Endothelial cell of umbilical vein (primary cell): ENCODE measurements around the gene GNG8. TPM values are rescaled to one million over a fixed set of nuclear protein-coding genes. Genes with fewer than 3 reads are reported as not detected.

Source experiments
- BruUV-seq: library from RNA; stranded (reverse); fragments of 400-500 nt; replicated peaks from 2 replicates; lab custom pipeline; 2021; lab: Mats Ljungman, UMichigan
- CTCF ChIA-PET: fragments of 300-600, 350-600 bp; sonication (Branson Sonifier 250); formaldehyde crosslinking; loops from one replicate; lab custom pipeline; 2021; ENCODE audit warnings: antibody characterized with exemption, inconsistent platforms; lab: Charles Lee
- POLR2A ChIA-PET: fragments of 300-600, 350-600 bp; sonication (Branson Sonifier 250); formaldehyde crosslinking; loops from one replicate; lab custom pipeline; 2021; ENCODE audit warnings: antibody characterized with exemption, inconsistent platforms; lab: Charles Lee
- DNase-seq: peaks from one replicate; pipeline ENCODE4 v3.0.0-alpha.2; 2011; ENCODE audit warnings: low read depth, low spot score
- FAIRE-seq: peaks from 2 replicates; lab custom pipeline; 2011; peaks lifted over from hg19 to GRCh38; lab: Jason Lieb, UNC
- H2AFZ ChIP-seq: 2 replicates; pipeline ENCODE4 v1.6.0; 2012; ENCODE audit warnings: low read depth, low read length, control low read depth, inconsistent platforms
- H3K27ac ChIP-seq: 2 replicates; pipeline ENCODE4 v1.5.1; 2011; ENCODE audit warnings: low read depth, mild to moderate bottlenecking, control low read depth, low read length, moderate library complexity; ENCODE audit not compliant: insufficient read depth
- H3K27me3 ChIP-seq, 2 experiments: 2 replicates each; pipeline versions ENCODE4 v1.6.0 to v1.6.1; 2011; ENCODE audit warnings: low read length in 2 of 2, mixed read lengths in 1 of 2; ENCODE audit not compliant: control insufficient read depth in 2 of 2, insufficient read depth in 2 of 2
- H3K36me3 ChIP-seq, 2 experiments: 2 replicates in 1 of 2; 3 replicates in 1 of 2; pipeline ENCODE4 v1.5.1; 2011; ENCODE audit warnings: low read length in 2 of 2, mild to moderate bottlenecking in 1 of 2, moderate library complexity in 1 of 2; ENCODE audit not compliant: control insufficient read depth in 2 of 2, insufficient read depth in 2 of 2; ENCODE audit errors: extremely low read depth in 1 of 2
- H3K4me1 ChIP-seq: 3 replicates; pipeline ENCODE4 v1.5.1; 2011; ENCODE audit warnings: mild to moderate bottlenecking, low read length; ENCODE audit not compliant: control insufficient read depth, insufficient read depth; ENCODE audit errors: extremely low read depth
- H3K4me2 ChIP-seq: 2 replicates; pipeline ENCODE4 v1.6.1; 2011; ENCODE audit warnings: low read length, control low read depth, mixed read lengths; ENCODE audit not compliant: insufficient read depth
- H3K4me3 ChIP-seq, 3 experiments: fragments of 200-600 bp in 1 of 3; sonication (generic), shearing (Covaris generic) in 1 of 3; replicated peaks in 1 of 3; 2 replicates each; pipeline ENCODE4 v1.5.1; 2011 to 2016; ENCODE audit warnings: control low read depth in 3 of 3, low read length in 3 of 3, mild to moderate bottlenecking in 2 of 3, inconsistent platforms in 1 of 3, low read depth in 1 of 3, moderate library complexity in 1 of 3; ENCODE audit not compliant: insufficient read depth in 1 of 3
- H3K79me2 ChIP-seq: 2 replicates; pipeline ENCODE4 v1.6.0; 2012; ENCODE audit warnings: low read length, inconsistent platforms; ENCODE audit not compliant: control insufficient read depth, insufficient read depth
- H3K9ac ChIP-seq: replicated peaks from 2 replicates; pipeline ENCODE3; 2011; ENCODE audit warnings: low read length, control low read depth; ENCODE audit not compliant: insufficient read depth; ENCODE audit errors: extremely low read depth
- H3K9me1 ChIP-seq: replicated peaks from 3 replicates; pipeline ENCODE4 v1.6.0; 2011; ENCODE audit warnings: mild to moderate bottlenecking, low read length; ENCODE audit not compliant: control insufficient read depth, insufficient read depth; ENCODE audit errors: extremely low read depth
- H3K9me3 ChIP-seq: replicated peaks from 2 replicates; pipeline ENCODE4 v1.5.1; 2012; ENCODE audit warnings: low read length, inconsistent platforms; ENCODE audit not compliant: control insufficient read depth, insufficient read depth
- H4K20me1 ChIP-seq: replicated peaks from 2 replicates; pipeline ENCODE3; 2011; ENCODE audit warnings: mild to moderate bottlenecking, low read length; ENCODE audit not compliant: control insufficient read depth, insufficient read depth; ENCODE audit errors: extremely low read depth
- CTCF ChIP-seq, 2 donors: IDR thresholded peaks; 1 replicate in 1 of 2; 2 replicates in 1 of 2; pipeline ENCODE4 v1.5.1; 2011; ENCODE audit warnings: low read length in 2 of 2, mild to moderate bottlenecking in 2 of 2, moderate library complexity in 2 of 2, control low read depth in 1 of 2, inconsistent platforms in 1 of 2, low read depth in 1 of 2; ENCODE audit not compliant: insufficient read depth in 1 of 2; ENCODE audit errors: extremely low read depth in 1 of 2
- EZH2 ChIP-seq: IDR thresholded peaks from 2 replicates; pipeline ENCODE4 v1.6.1; 2012; ENCODE audit warnings: borderline replicate concordance, low read depth, mild to moderate bottlenecking, moderate library complexity, low read length, inconsistent platforms; ENCODE audit not compliant: severe bottlenecking
- FOS ChIP-seq: IDR thresholded peaks from 2 replicates; pipeline ENCODE4 v1.6.1; 2011; ENCODE audit warnings: mild to moderate bottlenecking, low read length, moderate library complexity, borderline replicate concordance; ENCODE audit not compliant: insufficient read depth
- GATA2 ChIP-seq: IDR thresholded peaks from 2 replicates; pipeline ENCODE4 v1.7.0; 2011; ENCODE audit warnings: low read depth, mild to moderate bottlenecking, moderate library complexity, mixed read lengths, low read length; ENCODE audit not compliant: insufficient read length, insufficient read depth
- JUN ChIP-seq: IDR thresholded peaks from 2 replicates; pipeline ENCODE4 v1.6.1; 2011; ENCODE audit warnings: borderline replicate concordance, low read depth; ENCODE audit not compliant: insufficient read length, insufficient read depth
- MAX ChIP-seq: IDR thresholded peaks from 2 replicates; pipeline ENCODE4 v1.6.1; 2011; ENCODE audit not compliant: insufficient read depth, insufficient read length
- MYC ChIP-seq: IDR thresholded peaks from one replicate; pipeline ENCODE4 v1.6.1; 2011; ENCODE audit warnings: mild to moderate bottlenecking, low read depth, low read length
- POLR2A ChIP-seq: IDR thresholded peaks from 2 replicates; pipeline ENCODE4 v1.6.1; 2012; ENCODE audit warnings: low read depth, mild to moderate bottlenecking, control low read depth, low read length
- POLR2AphosphoS5 ChIP-seq: IDR thresholded peaks from 2 replicates; pipeline ENCODE4 v1.6.1; 2012; ENCODE audit warnings: low read depth, mild to moderate bottlenecking, control low read depth, low read length, moderate library complexity; ENCODE audit not compliant: insufficient read depth
- dilution Hi-C: fragments of 300-500 bp; cut with MboI; formaldehyde crosslinking; loops from one replicate; pipeline ENCODE4 v1.15.0; 2019; ENCODE audit warnings: low sequenced_read_pairs; ENCODE audit not compliant: extremely low pct_ligation_motif_present
- intact Hi-C: fragments of 100-400 bp; cut with micrococcal nuclease; formaldehyde crosslinking; loops from one replicate; pipeline ENCODE4 v1.10.0; 2022
- polyA plus RNA-seq, 4 experiments: library from polyadenylated mRNA; depleted of rRNA in 3 of 4; stranded (reverse) in 3 of 4; unstranded in 1 of 4; fragments of >200 nt; gene quantifications; 2 replicates each; pipeline versions ENCODE4 v1.2.1 to v1.2.3, GENCODE V29; 2011 to 2012; ENCODE audit warnings: missing spikeins in 1 of 4
- total RNA-seq: library from RNA; stranded (reverse); gene quantifications from 2 replicates; pipeline ENCODE4 v1.2.3, GENCODE V29; 2021

Gene GNG8
- total and polyA plus RNA-seq, 2 donors (not counting 3 experiments of a cell fraction or from before 2014, with no cell fraction given), result not detected

GRCh38 chr19:46620267-46620666 is 15.7 kb downstream of the GNG8 start:
- Histone ChIP-seq H3K36me3 (no peaks in the 10 kb centered on the region), H3K79me2 (no peaks in the 10 kb centered on the region), H3K4me2 (no peak overlapping the region), H3K27ac (no peak overlapping the region), H3K9me3 (no peaks in the 10 kb centered on the region), H4K20me1 (no peaks in the 10 kb centered on the region), H3K9me1 (no peaks in the 10 kb centered on the region), H3K27me3 (no peaks in the 10 kb centered on the region), H3K4me1 (peaks cover 5% of the 10 kb centered on the region), H3K9ac (no peak overlapping the region), H3K4me3 (no peak overlapping the region), H2AFZ (no peak overlapping the region)
- DNase-seq, result no peak
- dilution Hi-C loops (no loop called here), intact Hi-C loops (no loop called here)
- FAIRE-seq, result no peak
- no peak for TF ChIP-seq EZH2
- TF ChIP-seq POLR2AphosphoS5, result no peak
- TF ChIP-seq POLR2A, result no peak
- ChIA-PET CTCF (interaction anchor here (1.0 to 13.9 kb wide), 2 partner anchors 44 to 107 kb away, joined by 3 to 422 read pairs; partner anchors contain the start of gene DACT3), POLR2A (no interaction called here)
- BruUV-seq, result no TSS peak

GRCh38 chr19:46618670-46619231 is 17.3 kb downstream of the GNG8 start:
- ChIA-PET POLR2A (no interaction called here), CTCF (interaction anchor here (1.2 to 13.9 kb wide), 3 partner anchors 12 to 46 kb away, joined by 3 to 422 read pairs (median 21); partner anchors contain the start of gene DACT3)
- Histone ChIP-seq H3K27ac (no peak overlapping the region), H3K36me3 (no peaks in the 10 kb centered on the region), H3K4me3 (no peak overlapping the region), H3K9ac (no peak overlapping the region), H3K4me2 (no peak overlapping the region), H3K9me1 (no peaks in the 10 kb centered on the region), H3K4me1 (no peaks in the 10 kb centered on the region), H3K9me3 (no peaks in the 10 kb centered on the region), H2AFZ (no peak overlapping the region), H3K27me3 (no peaks in the 10 kb centered on the region), H4K20me1 (no peaks in the 10 kb centered on the region), H3K79me2 (no peaks in the 10 kb centered on the region)
- intact Hi-C loops, result no loop called here
- dilution Hi-C loops, result no loop called here
- no TSS peak for BruUV-seq
- TF ChIP-seq POLR2A (no peak), GATA2 (no peak), POLR2AphosphoS5 (no peak), FOS (no peak), JUN (no peak), MYC (no peak), CTCF (IDR thresholded peaks at IDR 0.05; ENCODE audit: extremely low read depth in 1 of 2, insufficient read depth in 1 of 2, low read depth in 1 of 2, low read length in 2 of 2) (no peak), MAX (no peak), EZH2 (no peak)
- no peak for DNase-seq
- FAIRE-seq, result no peak
